ENCODE measurements around the gene TNFRSF25.

TNFRSF25 gene

GRCh38 chr1:6414881-6415626, 50.9 kb downstream of the TNFRSF25 start:
- Histone ChIP-seq H3K4me3 (ENCODE audit: low read length) (no peak overlapping the region), H3K4me1 (ENCODE audit: control insufficient read depth, insufficient read depth, low read length) (peaks cover 15% of the 10 kb centered on the region), H3K9me3 (ENCODE audit: control insufficient read depth, low read length) (no peaks in the 10 kb centered on the region), H3K9ac (ENCODE audit: low read length) (no peak overlapping the region), H3K27me3 (replicated peaks; ENCODE audit: control insufficient read depth, insufficient read depth, low read length) (peaks cover 54% of the 10 kb centered on the region), H3K36me3 (ENCODE audit: control insufficient read depth, insufficient read depth, low read length, severe bottlenecking) (no peaks in the 10 kb centered on the region)
- DNase-seq (ENCODE audit: low read depth), result no peak

DNA sequence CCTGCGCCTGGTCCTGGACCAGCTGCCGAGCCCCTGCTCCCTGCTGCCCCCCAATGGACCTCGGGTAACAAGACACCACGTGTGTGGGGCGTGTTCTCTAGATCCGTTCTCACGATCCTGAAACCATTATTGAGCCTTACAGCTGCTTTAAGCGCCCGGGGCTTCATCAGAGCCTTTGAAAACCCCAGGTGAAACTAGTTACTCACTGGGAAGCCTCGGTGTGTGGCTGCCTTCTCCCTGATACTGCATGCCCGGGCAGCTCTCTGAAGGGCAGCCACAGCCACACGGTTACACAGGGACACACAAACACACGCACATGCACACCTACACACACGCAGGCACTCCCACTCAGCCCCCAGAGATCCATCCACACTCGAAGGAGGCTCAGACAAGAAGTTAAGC, 51.5 kb downstream of the TNFRSF25 start:
- Histone ChIP-seq H3K9ac (ENCODE audit: low read length) (no peak overlapping the region), H3K9me3 (ENCODE audit: control insufficient read depth, low read length) (no peaks in the 10 kb centered on the region), H3K27me3 (replicated peaks; ENCODE audit: control insufficient read depth, insufficient read depth, low read length) (peaks cover 52% of the 10 kb centered on the region), H3K36me3 (ENCODE audit: control insufficient read depth, insufficient read depth, low read length, severe bottlenecking) (no peaks in the 10 kb centered on the region), H3K4me3 (ENCODE audit: low read length) (no peak overlapping the region), H3K4me1 (ENCODE audit: control insufficient read depth, insufficient read depth, low read length) (peaks cover 13% of the 10 kb centered on the region)
- peak; percentile 66 for DNase-seq (ENCODE audit: low read depth)

GRCh38 chr1:6412896-6413295, 53.1 kb downstream of the TNFRSF25 start:
- Histone ChIP-seq H3K9me3 (ENCODE audit: control insufficient read depth, low read length) (no peaks in the 10 kb centered on the region), H3K27me3 (replicated peaks; ENCODE audit: control insufficient read depth, insufficient read depth, low read length) (peaks cover 38% of the 10 kb centered on the region), H3K9ac (ENCODE audit: low read length) (no peak overlapping the region), H3K4me1 (ENCODE audit: control insufficient read depth, insufficient read depth, low read length) (peaks cover 13% of the 10 kb centered on the region), H3K4me3 (ENCODE audit: low read length) (no peak overlapping the region), H3K36me3 (ENCODE audit: control insufficient read depth, insufficient read depth, low read length, severe bottlenecking) (no peaks in the 10 kb centered on the region)
- DNase-seq (ENCODE audit: low read depth), result no peak
